ENCODE results near the gene CFAP77. TPM values are rescaled to one million over a fixed set of nuclear protein-coding genes. Genes with fewer than 3 reads are reported as not detected.

CFAP77 gene
- total and polyA plus RNA-seq, 2 of the 13 experiments (the other 11 are each of a cell fraction or from before 2014, with no cell fraction given) = not detected

DNA sequence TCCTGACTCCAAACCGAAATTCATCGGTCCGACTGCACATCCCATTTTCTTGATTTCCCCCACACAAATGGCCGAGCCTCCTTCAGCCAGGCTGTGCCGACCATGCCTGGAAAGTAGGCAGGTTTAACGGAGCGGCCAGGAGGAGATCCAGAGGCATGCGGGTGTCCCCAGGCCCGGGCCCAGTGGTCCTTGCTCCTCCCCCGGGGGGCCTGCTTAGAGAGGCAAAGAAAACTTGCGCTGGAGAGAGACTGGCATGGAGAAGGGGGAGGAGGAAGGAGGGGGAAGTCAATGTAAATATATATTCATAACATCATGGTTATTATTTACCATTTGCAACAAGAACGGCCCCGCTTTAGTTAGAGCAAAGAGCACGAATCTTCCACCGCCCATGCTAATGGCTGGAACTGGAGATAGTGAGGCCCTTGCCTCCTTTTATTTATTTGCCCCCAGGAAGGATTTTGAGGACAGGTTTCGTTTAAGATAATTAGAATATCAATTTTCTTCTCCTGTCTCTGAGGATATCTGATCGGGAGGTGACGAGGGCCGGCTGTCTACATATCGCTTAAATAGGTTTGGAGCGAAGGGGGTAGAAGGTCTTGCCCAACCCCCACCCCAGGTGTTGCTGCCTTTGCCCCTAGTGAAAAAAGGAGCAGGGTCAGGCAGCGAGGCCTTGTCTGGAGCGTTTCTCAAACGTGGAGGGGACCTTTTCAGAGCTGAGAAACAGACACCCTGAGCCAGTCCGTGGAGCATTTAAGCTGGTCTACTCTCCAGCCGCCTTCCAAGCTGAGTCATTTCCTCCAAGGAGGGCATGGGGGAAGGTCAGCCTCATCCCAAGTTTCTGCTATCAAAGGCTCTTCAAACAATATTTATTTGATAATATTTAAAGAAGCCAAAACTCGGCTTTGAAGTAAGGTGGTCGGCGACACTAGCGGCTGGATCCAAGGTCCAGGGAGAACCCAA, 174.9 kb downstream of the CFAP77 start (continued):
- TF ChIP-seq, protein P1, sequence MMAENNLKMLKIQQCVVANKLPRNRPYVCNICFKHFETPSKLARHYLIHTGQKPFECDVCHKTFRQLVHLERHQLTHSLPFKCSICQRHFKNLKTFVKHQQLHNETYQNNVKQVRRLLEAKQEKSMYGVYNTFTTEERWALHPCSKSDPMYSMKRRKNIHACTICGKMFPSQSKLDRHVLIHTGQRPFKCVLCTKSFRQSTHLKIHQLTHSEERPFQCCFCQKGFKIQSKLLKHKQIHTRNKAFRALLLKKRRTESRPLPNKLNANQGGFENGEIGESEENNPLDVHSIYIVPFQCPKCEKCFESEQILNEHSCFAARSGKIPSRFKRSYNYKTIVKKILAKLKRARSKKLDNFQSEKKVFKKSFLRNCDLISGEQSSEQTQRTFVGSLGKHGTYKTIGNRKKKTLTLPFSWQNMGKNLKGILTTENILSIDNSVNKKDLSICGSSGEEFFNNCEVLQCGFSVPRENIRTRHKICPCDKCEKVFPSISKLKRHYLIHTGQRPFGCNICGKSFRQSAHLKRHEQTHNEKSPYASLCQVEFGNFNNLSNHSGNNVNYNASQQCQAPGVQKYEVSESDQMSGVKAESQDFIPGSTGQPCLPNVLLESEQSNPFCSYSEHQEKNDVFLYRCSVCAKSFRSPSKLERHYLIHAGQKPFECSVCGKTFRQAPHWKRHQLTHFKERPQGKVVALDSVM (CRISPR knock-in tag; IDR thresholded peaks at IDR 0.05) = no peak
- no peak for TF ChIP-seq ZBTB20 (CRISPR knock-in tag; IDR thresholded peaks at IDR 0.05; ENCODE audit: borderline replicate concordance, low read depth)

DNA sequence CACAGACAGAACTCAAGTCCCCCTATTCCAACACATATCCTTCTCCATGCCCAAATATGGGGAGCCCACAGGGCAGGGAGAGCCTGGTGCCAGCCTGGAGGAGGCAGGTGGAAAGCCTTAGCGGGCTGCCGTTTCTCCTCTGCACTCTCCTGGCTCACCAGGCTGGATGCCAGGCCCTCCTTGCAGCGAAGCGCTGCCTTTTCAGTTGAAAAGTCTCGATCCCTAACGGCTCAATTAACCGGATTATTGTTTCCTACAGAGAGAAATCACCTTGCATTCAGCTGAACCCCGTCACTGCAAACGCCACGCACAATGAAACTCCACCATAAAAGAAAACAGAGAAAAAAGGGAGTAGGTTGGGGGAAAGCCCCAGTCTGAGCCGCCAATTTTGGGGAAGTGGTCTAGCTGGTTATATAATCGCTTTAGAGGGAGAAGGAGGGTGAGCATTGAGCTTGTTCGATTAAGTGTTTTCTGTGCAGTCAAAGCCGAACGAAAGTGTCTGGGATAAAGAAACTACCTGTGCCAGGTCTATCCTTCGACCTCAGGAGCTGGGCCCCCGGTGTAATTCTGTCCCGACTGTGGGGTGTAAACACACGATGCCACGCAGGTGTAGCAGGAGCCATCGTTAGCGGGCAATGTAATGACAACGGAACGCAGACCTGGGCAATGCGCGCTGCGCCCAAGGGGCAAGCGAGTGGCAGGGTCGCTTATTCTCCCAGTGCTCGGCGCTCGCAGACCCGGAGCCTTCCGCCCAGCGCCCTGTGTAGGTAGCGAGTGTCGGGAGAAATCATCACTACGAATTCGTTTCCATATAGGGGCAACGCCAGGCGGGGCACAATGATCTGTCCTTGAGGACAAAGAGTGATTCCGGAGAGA, 176.2 kb downstream of the CFAP77 start:
- Histone ChIP-seq H2AFZ (ENCODE audit: low read length) (no peak overlapping the region), H3K9ac (ENCODE audit: insufficient read depth, low read depth, low read length) (no peak overlapping the region), H3K9me3 (ENCODE audit: low read length) (no peaks in the 10 kb centered on the region), H3K79me2 (ENCODE audit: insufficient read depth, low read length) (no peaks in the 10 kb centered on the region), H3K27ac (ENCODE audit: extremely low read length, insufficient read depth, low read length) (no peak overlapping the region), H3K36me3 (replicated peaks in 1 of 2; ENCODE audit: control insufficient read depth in 1 of 2, insufficient read depth in 2 of 2, low read length in 2 of 2) (no peaks in the 10 kb centered on the region), H4K20me1 (ENCODE audit: insufficient read depth, low read length) (peaks cover 15% of the 10 kb centered on the region), H3K4me3 (replicated peaks in 1 of 3; ENCODE audit: insufficient read depth in 1 of 3, low read depth in 2 of 3, low read length in 3 of 3) (no peak overlapping the region), H3K4me2 (ENCODE audit: low read depth, low read length) (no peak overlapping the region), H3K27me3 (ENCODE audit: control insufficient read depth in 1 of 2, insufficient read depth in 2 of 2, low read length in 2 of 2) (peaks cover 9 to 78% of the 10 kb centered on the region in 2 experiments), H3K4me1 (ENCODE audit: insufficient read depth, low read length) (no peaks in the 10 kb centered on the region)
- BruUV-seq (replicated peaks) = no TSS peak
- in situ Hi-C loops (cut with HindIII; ENCODE audit: extremely low pct_ligation_motif_present, low pct_unique_long_range_greater_than_20kb) = no loop called here
- DNase-seq (ENCODE audit: low spot score) (no peak), ATAC-seq (no peak), FAIRE-seq (no peak)
- intact Hi-C loops (cut with micrococcal nuclease; ENCODE audit: unreplicated experiment) = no loop called here
- ChIA-PET POLR2A (no interaction called here), CTCF (ENCODE audit: low intra/inter-chr PET ratio, low total read pairs) (no interaction called here)
- WGBS (ENCODE audit: low lambda C conversion rate) = 43% methylated on average over 34 of the region's 42 CpGs
- no peak for TF ChIP-seq ZNF484 (CRISPR knock-in tag; IDR thresholded peaks at IDR 0.05; ENCODE audit: borderline replicate concordance, low read depth)
- TF ChIP-seq, protein P2, sequence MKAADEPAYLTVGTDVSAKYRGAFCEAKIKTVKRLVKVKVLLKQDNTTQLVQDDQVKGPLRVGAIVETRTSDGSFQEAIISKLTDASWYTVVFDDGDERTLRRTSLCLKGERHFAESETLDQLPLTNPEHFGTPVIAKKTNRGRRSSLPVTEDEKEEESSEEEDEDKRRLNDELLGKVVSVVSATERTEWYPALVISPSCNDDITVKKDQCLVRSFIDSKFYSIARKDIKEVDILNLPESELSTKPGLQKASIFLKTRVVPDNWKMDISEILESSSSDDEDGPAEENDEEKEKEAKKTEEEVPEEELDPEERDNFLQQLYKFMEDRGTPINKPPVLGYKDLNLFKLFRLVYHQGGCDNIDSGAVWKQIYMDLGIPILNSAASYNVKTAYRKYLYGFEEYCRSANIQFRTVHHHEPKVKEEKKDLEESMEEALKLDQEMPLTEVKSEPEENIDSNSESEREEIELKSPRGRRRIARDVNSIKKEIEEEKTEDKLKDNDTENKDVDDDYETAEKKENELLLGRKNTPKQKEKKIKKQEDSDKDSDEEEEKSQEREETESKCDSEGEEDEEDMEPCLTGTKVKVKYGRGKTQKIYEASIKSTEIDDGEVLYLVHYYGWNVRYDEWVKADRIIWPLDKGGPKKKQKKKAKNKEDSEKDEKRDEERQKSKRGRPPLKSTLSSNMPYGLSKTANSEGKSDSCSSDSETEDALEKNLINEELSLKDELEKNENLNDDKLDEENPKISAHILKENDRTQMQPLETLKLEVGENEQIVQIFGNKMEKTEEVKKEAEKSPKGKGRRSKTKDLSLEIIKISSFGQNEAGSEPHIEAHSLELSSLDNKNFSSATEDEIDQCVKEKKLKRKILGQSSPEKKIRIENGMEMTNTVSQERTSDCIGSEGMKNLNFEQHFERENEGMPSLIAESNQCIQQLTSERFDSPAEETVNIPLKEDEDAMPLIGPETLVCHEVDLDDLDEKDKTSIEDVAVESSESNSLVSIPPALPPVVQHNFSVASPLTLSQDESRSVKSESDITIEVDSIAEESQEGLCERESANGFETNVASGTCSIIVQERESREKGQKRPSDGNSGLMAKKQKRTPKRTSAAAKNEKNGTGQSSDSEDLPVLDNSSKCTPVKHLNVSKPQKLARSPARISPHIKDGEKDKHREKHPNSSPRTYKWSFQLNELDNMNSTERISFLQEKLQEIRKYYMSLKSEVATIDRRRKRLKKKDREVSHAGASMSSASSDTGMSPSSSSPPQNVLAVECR (CRISPR knock-in tag; IDR thresholded peaks at IDR 0.05; ENCODE audit: borderline replicate concordance) = no peak
- no peak for TF ChIP-seq EP300 (IDR thresholded peaks at IDR 0.05; ENCODE audit: low read depth in 2 of 2, low read length in 2 of 2)
- TF ChIP-seq EP300 (CRISPR knock-in tag; IDR thresholded peaks at IDR 0.05; ENCODE audit: borderline replicate concordance) = no peak
- TF ChIP-seq GATAD1 (CRISPR knock-in tag; IDR thresholded peaks at IDR 0.05) = no peak
- no peak for TF ChIP-seq KLF11 (CRISPR knock-in tag; IDR thresholded peaks at IDR 0.05)
- TF ChIP-seq, protein P3, sequence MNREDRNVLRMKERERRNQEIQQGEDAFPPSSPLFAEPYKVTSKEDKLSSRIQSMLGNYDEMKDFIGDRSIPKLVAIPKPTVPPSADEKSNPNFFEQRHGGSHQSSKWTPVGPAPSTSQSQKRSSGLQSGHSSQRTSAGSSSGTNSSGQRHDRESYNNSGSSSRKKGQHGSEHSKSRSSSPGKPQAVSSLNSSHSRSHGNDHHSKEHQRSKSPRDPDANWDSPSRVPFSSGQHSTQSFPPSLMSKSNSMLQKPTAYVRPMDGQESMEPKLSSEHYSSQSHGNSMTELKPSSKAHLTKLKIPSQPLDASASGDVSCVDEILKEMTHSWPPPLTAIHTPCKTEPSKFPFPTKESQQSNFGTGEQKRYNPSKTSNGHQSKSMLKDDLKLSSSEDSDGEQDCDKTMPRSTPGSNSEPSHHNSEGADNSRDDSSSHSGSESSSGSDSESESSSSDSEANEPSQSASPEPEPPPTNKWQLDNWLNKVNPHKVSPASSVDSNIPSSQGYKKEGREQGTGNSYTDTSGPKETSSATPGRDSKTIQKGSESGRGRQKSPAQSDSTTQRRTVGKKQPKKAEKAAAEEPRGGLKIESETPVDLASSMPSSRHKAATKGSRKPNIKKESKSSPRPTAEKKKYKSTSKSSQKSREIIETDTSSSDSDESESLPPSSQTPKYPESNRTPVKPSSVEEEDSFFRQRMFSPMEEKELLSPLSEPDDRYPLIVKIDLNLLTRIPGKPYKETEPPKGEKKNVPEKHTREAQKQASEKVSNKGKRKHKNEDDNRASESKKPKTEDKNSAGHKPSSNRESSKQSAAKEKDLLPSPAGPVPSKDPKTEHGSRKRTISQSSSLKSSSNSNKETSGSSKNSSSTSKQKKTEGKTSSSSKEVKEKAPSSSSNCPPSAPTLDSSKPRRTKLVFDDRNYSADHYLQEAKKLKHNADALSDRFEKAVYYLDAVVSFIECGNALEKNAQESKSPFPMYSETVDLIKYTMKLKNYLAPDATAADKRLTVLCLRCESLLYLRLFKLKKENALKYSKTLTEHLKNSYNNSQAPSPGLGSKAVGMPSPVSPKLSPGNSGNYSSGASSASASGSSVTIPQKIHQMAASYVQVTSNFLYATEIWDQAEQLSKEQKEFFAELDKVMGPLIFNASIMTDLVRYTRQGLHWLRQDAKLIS (CRISPR knock-in tag; IDR thresholded peaks at IDR 0.05) = no peak
